Activated B cell treated with CpG ODN at 0.5 μM for 24 hours (primary cell): ENCODE data around the gene HOXB6. TPM values are rescaled to one million over a fixed set of nuclear protein-coding genes. Genes with fewer than 3 reads are reported as not detected.

Source experiments
- ATAC-seq: fragments of 200-7000 bp; cut with Tn5 transposase; one replicate; pipeline ENCODE4 v1.10.0; 2021; ENCODE audit warnings: low read depth, mild to moderate bottlenecking, moderate library complexity
- CTCF ChIA-PET: fragments of 350-600 bp; sonication (Branson Sonifier 250); formaldehyde crosslinking; loops from one replicate; lab custom pipeline; 2021; ENCODE audit warnings: antibody characterized with exemption; lab: Charles Lee
- POLR2A ChIA-PET: fragments of 350-600 bp; sonication (Branson Sonifier 250); formaldehyde crosslinking; loops from one replicate; lab custom pipeline; 2021; ENCODE audit warnings: antibody characterized with exemption; lab: Charles Lee
- DNase-seq: peaks from one replicate; pipeline ENCODE4 v3.0.0; 2022
- H3K27ac Mint-ChIP-seq: one replicate; pipeline ENCODE4 v1.8.0; 2020; ENCODE audit warnings: mixed read lengths
- H3K27me3 Mint-ChIP-seq: one replicate; pipeline ENCODE4 v1.8.0; 2021; ENCODE audit warnings: mixed read lengths
- H3K36me3 Mint-ChIP-seq: one replicate; pipeline ENCODE4 v1.8.0; 2021; ENCODE audit warnings: low read depth, mixed read lengths
- H3K4me1 Mint-ChIP-seq: one replicate; pipeline ENCODE4 v1.8.0; 2021; ENCODE audit warnings: mixed read lengths
- H3K4me3 Mint-ChIP-seq: one replicate; pipeline ENCODE4 v1.8.0; 2020; ENCODE audit warnings: mild to moderate bottlenecking, mixed read lengths
- H3K9me3 Mint-ChIP-seq: one replicate; pipeline ENCODE4 v1.8.0; 2020; ENCODE audit warnings: mixed read lengths
- CTCF ChIP-seq: fragments of 200-600 bp; IDR thresholded peaks from one replicate; pipeline ENCODE4 v1.8.0; 2022; ENCODE audit warnings: antibody characterized with exemption, mild to moderate bottlenecking
- intact Hi-C: fragments of 100-400 bp; cut with micrococcal nuclease; formaldehyde crosslinking; loops from one replicate; pipeline ENCODE4 v1.15.1; 2024
- total RNA-seq: library from RNA; stranded (reverse); gene quantifications from 2 replicates; pipeline ENCODE4 v1.2.3, GENCODE V29; 2022

The HOXB6 gene
- total RNA-seq, 1 donor from 2014 or later, result not detected

- Mint-ChIP-seq H3K4me1 (peaks cover 16% of the 10 kb centered on the region), H3K4me3 (no peak overlapping the region), H3K27me3 (peaks cover 72% of the 10 kb centered on the region), H3K9me3 (no peaks in the 10 kb centered on the region), H3K27ac (no peak overlapping the region), H3K36me3 (no peaks in the 10 kb centered on the region)
- TF ChIP-seq CTCF, result no peak
- ChIA-PET POLR2A (no interaction called here), CTCF (interaction anchor here (0.6 kb wide), 1 partner anchor 553 kb away, joined by 5 read pairs; no protein-coding TSS in a partner anchor)
- intact Hi-C loops, result loop anchor here (5.0 kb wide), 1 partner anchor 124 kb away; no protein-coding TSS in a partner anchor
- DNase-seq (no peak), ATAC-seq (no peak)
Observed at GRCh38 chr17:48627623-48628521, 23.1 kb upstream of the HOXB6 start.

DNA sequence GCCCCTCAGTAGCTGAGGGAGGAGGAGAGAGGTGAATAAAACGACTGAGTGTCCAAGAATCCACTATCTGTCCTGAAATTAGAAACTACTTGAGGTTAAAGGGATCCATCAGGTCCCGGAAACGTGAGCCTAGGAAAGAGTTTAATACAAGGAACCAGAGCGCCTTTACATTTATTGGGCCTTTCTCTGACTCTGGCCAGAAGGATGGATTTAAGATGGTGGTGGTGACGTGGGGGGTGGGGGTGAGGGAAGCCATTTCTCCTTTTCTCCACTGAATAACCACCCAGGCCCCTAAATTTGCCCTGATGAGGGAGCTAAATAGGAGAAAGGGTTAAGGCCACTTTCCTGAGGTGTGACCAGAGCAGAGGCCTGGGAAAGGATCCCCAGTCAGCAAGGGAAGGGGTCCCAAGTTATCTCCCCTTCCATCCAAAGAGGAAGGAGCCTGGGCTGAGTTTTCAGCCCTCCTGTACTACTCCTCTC is 22.4 kb upstream of the HOXB6 start:
- Mint-ChIP-seq H3K9me3 (no peaks in the 10 kb centered on the region), H3K4me3 (peak overlapping the region; percentile 77), H3K4me1 (peaks cover 16% of the 10 kb centered on the region), H3K36me3 (no peaks in the 10 kb centered on the region), H3K27ac (no peak overlapping the region), H3K27me3 (peaks cover 72% of the 10 kb centered on the region)
- ChIA-PET CTCF (interaction anchor here (2.1 kb wide), 1 partner anchor 9 kb away, joined by 6 read pairs; no protein-coding TSS in a partner anchor), POLR2A (no interaction called here)
- ATAC-seq (no peak), DNase-seq (no peak)
- TF ChIP-seq CTCF, result no peak
- intact Hi-C loops, result loop anchor here (5.0 kb wide), 1 partner anchor 125 kb away; no protein-coding TSS in a partner anchor

DNA sequence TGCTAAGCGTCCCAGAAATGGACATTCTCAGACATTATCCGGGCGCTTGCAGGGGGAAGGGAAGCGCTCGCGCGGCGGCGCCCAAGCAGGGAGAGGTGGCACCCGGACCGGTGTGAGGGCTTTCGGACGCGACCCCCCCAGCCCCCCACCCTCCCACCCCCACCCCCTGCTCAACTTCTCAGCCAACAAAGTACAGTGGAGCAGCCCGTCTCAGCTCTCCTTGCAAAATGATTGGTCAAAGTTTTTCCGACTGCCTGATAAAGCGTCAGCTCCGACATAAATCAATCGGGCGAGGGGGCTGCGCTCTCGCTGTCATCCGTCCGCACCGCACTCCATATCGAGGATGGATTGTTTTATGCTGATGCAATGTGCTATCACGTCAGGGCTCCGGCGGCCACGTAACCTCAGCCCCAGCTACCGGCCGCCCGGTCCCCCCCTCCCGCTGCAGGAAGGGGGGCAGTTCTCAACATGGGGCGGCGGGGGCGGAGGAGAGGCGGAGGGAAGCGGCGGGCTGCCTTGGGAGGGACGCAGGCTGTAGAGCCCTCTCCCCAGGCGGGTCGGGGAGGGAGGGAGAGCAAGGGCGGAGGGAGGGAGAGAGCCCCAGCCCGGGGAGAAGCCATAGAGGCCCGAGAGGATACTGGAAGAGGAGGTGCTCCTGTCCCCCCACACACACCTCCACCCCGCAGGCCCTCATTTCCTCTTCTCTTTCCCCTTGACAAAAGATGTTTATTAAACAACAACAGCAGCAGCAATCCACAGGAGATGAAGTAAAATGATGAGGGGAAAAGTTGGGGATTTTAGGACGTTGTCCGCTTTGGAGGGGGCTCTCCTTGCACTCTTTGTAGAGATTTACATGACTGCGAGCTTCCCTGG is 21.7 kb upstream of the HOXB6 start, which contains the start of gene HOXB9:
Gene HOXB9, minus strand, starts transcription at position 114 of the 873 bp plus-strand sequence. Its CDS starts 89 bp downstream, at position 25.
- DNase-seq (no peak), ATAC-seq (peak; percentile 40)
- H3K4me3 Mint-ChIP-seq, result peak within 1 kb of the TSS; percentile 85
- H3K36me3 Mint-ChIP-seq, result no peaks in the 10 kb centered on the region
- intact Hi-C loops, result loop anchor here (5.0 kb wide), 1 partner anchor 126 kb away; no protein-coding TSS in a partner anchor
- POLR2A ChIA-PET, result interaction anchor here (1.4 kb wide), 1 partner anchor 14 kb away, joined by 3 read pairs; no protein-coding TSS in a partner anchor
- H3K4me1 Mint-ChIP-seq, result peaks cover 16% of the 10 kb centered on the region
- H3K27me3 Mint-ChIP-seq, result peaks cover 71% of the 10 kb centered on the region
- CTCF ChIA-PET, result interaction anchor here (0.6 to 2.1 kb wide), 5 partner anchors 9 to 148 kb away, joined by 3 to 6 read pairs (median 4); partner anchors contain the start of gene HOXB5
- peak within 1 kb of the TSS; percentile 46 for H3K27ac Mint-ChIP-seq
- no peak for TF ChIP-seq CTCF
- no peaks in the 10 kb centered on the region for H3K9me3 Mint-ChIP-seq

DNA sequence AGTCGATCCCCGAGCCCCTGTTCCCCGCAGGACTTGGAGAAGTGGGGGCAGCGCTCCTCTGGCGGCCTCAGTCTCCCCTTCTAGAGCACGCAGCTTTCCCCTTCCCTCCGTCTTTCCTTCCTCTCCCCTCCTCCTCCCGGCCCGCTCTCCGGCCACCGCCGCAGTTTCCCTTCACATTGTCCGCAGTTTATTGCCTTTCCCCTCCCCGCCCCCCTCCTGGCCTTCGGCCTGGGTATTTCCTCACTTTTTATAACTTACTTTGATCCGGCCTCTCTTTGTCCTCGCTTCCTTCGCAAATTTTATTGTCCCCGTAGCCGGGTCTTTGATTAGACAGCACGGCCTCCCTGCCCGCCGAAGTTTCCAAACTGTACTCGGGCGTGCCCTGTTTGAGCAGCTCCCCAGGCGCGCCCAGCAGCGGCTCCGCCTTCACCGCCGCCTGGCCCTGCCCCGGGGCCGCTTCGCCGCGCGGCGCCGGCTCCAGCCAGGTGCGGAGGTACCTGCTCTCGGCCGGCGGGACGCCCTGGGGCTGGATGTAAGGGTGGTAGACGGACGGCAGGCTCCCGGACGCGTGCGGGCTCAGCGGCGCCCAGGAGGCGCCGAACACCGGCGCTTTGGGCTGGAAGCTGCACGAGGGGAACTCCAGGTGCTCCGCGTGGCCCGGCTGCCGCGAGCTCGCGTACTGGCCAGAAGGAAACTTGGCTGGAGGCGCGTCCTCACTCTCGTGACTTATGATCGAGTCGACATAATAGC is 20.9 kb upstream of the HOXB6 start:
- peak; percentile 71 for ATAC-seq
- Mint-ChIP-seq H3K36me3 (no peaks in the 10 kb centered on the region), H3K27ac (no peak overlapping the region), H3K27me3 (peaks cover 72% of the 10 kb centered on the region), H3K4me3 (peak overlapping the region; percentile 85), H3K4me1 (peaks cover 16% of the 10 kb centered on the region), H3K9me3 (no peaks in the 10 kb centered on the region)
- intact Hi-C loops, result loop anchor here (5.0 kb wide), 1 partner anchor 127 kb away; no protein-coding TSS in a partner anchor
- ChIA-PET CTCF (interaction anchor here (0.6 to 2.1 kb wide), 6 partner anchors 8 to 291 kb away, joined by 3 to 6 read pairs (median 4); partner anchors contain the start of gene HOXB5), POLR2A (interaction anchor here (0.8 to 1.4 kb wide), 2 partner anchors 13 to 330 kb away, joined by 3 read pairs; no protein-coding TSS in a partner anchor)
- DNase-seq, result peak; percentile 50
- no peak for TF ChIP-seq CTCF
